ENCODE data around the gene RPL22.

DNA sequence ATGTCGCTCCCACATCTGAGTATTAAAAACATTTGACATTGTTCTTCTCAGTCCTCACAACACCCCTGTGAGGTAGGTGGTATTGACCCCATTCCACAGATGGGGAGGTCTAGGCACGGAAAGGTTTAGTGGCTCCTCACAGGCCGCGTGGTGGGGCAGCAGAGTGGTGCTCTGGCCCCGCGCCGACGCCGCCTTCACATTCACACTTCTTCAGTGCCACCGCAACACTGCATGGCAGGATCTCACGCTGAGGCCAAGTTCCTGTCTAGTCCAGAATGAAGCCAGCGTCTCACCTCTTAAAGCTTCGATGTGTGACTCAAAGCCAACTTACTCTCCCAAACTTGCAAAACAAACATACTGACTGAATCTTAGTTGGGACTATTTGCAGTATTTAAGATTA, 24.2 kb upstream of the RPL22 start:
- TF ChIP-seq, protein P1, sequence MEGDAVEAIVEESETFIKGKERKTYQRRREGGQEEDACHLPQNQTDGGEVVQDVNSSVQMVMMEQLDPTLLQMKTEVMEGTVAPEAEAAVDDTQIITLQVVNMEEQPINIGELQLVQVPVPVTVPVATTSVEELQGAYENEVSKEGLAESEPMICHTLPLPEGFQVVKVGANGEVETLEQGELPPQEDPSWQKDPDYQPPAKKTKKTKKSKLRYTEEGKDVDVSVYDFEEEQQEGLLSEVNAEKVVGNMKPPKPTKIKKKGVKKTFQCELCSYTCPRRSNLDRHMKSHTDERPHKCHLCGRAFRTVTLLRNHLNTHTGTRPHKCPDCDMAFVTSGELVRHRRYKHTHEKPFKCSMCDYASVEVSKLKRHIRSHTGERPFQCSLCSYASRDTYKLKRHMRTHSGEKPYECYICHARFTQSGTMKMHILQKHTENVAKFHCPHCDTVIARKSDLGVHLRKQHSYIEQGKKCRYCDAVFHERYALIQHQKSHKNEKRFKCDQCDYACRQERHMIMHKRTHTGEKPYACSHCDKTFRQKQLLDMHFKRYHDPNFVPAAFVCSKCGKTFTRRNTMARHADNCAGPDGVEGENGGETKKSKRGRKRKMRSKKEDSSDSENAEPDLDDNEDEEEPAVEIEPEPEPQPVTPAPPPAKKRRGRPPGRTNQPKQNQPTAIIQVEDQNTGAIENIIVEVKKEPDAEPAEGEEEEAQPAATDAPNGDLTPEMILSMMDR (IDR thresholded peaks at IDR 0.05; ENCODE audit: low read depth, low read length), result no peak
- no peak for TF ChIP-seq EZH2phosphoT487 (IDR thresholded peaks at IDR 0.05; ENCODE audit: low read depth)

Measured in OCI-LY3 (cell line).